Measurements from ENCODE around the gene PAPLN. TPM values are rescaled to one million over a fixed set of nuclear protein-coding genes. Genes with fewer than 3 reads are reported as not detected.

PAPLN gene
- total and polyA plus RNA-seq, 2 of the 8 experiments (the other 6 are each of a cell fraction or from before 2014, with no cell fraction given) = 14.8 to 25.6 TPM

- no peak for DNase-seq (ENCODE audit: low read depth in 1 of 2, low spot score in 2 of 2)
- WGBS, 2 experiments (ENCODE audit: extremely low coverage in 1 of 2, insufficient coverage in 1 of 2, insufficient read length in 1 of 2, insufficient replicate concordance in 2 of 2, low coverage in 1 of 2, low lambda C conversion rate in 2 of 2, missing lambda C conversion rate in 1 of 2) = 92% methylated on average over 16 of the region's 18 CpGs; no CpG with 5 or more reads in 1 of the 2 experiments
- ChIA-PET CTCF (ENCODE audit: partially characterized antibody) (interaction anchor here (0.6 to 5.1 kb wide), 12 partner anchors 16 to 557 kb away, joined by 3 to 46 read pairs (median 4); no protein-coding TSS in a partner anchor), POLR2A (ENCODE audit: partially characterized antibody) (interaction anchor here (0.7 to 3.8 kb wide), 8 partner anchors 9 to 42 kb away, joined by 3 to 21 read pairs (median 6); partner anchors contain the start of gene PAPLN)
- H3K4me1 ChIP-seq (replicated peaks in 1 of 4; ENCODE audit: control insufficient read depth in 3 of 4, insufficient read depth in 4 of 4, low read length in 3 of 4) = peaks cover 0 to 6% (median 2%) of the 10 kb centered on the region in 4 experiments; a peak in 4 of 7 replicates
- no peak overlapping the region for H2BK5ac ChIP-seq (ENCODE audit: low read depth, low read length)
- H2BK12ac ChIP-seq (ENCODE audit: low read depth, low read length) = no peak overlapping the region
- H3K36me3 ChIP-seq (ENCODE audit: control insufficient read depth in 2 of 4, insufficient read depth in 4 of 4, low read length in 3 of 4) = peaks cover 3 to 26% (median 11%) of the 10 kb centered on the region in 4 experiments; a peak in 6 of 8 replicates
- no peak overlapping the region for H3K18ac ChIP-seq (ENCODE audit: extremely low read depth, low read length)
- H2BK15ac ChIP-seq (ENCODE audit: low read length) = no peak overlapping the region
- H2BK120ac ChIP-seq (replicated peaks; ENCODE audit: low read depth, low read length) = no peak overlapping the region
- H2AK5ac ChIP-seq (ENCODE audit: low read depth, low read length) = no peak overlapping the region
- no peak for FAIRE-seq
- no peak overlapping the region for H3K4ac ChIP-seq (replicated peaks; ENCODE audit: insufficient read length, low read depth, low read length)
- H3K56ac ChIP-seq (replicated peaks; ENCODE audit: insufficient read length, low read depth, low read length) = no peak overlapping the region
- no peak overlapping the region for H4K8ac ChIP-seq (ENCODE audit: extremely low read depth, insufficient read depth, low read length)
- no peak overlapping the region for H4K5ac ChIP-seq (ENCODE audit: insufficient read length, low read depth, low read length)
- no peak overlapping the region for H4K91ac ChIP-seq (replicated peaks; ENCODE audit: insufficient read length, low read length)
- no peak overlapping the region for H3K27ac ChIP-seq (ENCODE audit: low read depth, low read length)
- no peak overlapping the region for H3K14ac ChIP-seq (ENCODE audit: insufficient read length)
- no peak overlapping the region for H2BK20ac ChIP-seq (ENCODE audit: low read length)
- H3K79me1 ChIP-seq (ENCODE audit: low read depth, low read length) = no peaks in the 10 kb centered on the region
- no peak overlapping the region for H3K23ac ChIP-seq (ENCODE audit: insufficient read length)
- no peaks in the 10 kb centered on the region for H3K27me3 ChIP-seq (replicated peaks in 1 of 4; ENCODE audit: control insufficient read depth in 3 of 4, extremely low read depth in 1 of 4, insufficient read depth in 3 of 4, low read length in 3 of 4)
- no peaks in the 10 kb centered on the region for H3K9me3 ChIP-seq (ENCODE audit: insufficient read depth in 2 of 2, low read depth in 1 of 2, low read length in 1 of 2)
- no peaks in the 10 kb centered on the region; the same call in 1 of the 2 replicates for H3K23me2 ChIP-seq (ENCODE audit: low read depth, low read length)
- H3K4me3 ChIP-seq (ENCODE audit: extremely low read depth in 1 of 4, insufficient read depth in 2 of 4, low read depth in 3 of 4, low read length in 4 of 4) = no peak overlapping the region
- H3K9ac ChIP-seq (replicated peaks in 1 of 4; ENCODE audit: extremely low read depth in 1 of 4, low read depth in 3 of 4, low read length in 3 of 4) = no peak overlapping the region
- H4K20me1 ChIP-seq (replicated peaks in 1 of 2; ENCODE audit: control insufficient read depth in 1 of 2, insufficient read depth in 2 of 2, low read length in 2 of 2) = peaks cover 0 to 2% of the 10 kb centered on the region in 2 experiments
- H3K79me2 ChIP-seq (ENCODE audit: control insufficient read depth in 1 of 2, insufficient read depth in 2 of 2, low read length in 2 of 2) = no peaks in the 10 kb centered on the region
- H3K4me2 ChIP-seq (ENCODE audit: insufficient read depth in 1 of 2, low read depth in 2 of 2, low read length in 2 of 2) = no peak overlapping the region
- H2AFZ ChIP-seq (ENCODE audit: low read length) = no peak overlapping the region
- no peak for TF ChIP-seq BCL11A (IDR thresholded peaks at IDR 0.05; ENCODE audit: low read depth in 2 of 2, low read length in 2 of 2)
- TF ChIP-seq SIN3A (conservative IDR thresholded peaks at IDR 0.05 in 1 of 2, IDR thresholded peaks at IDR 0.05 in 1 of 2; ENCODE audit: low read depth in 1 of 2, low read length in 2 of 2) = no peak
- TF ChIP-seq EZH2 (IDR thresholded peaks at IDR 0.05; ENCODE audit: low read depth, low read length, severe bottlenecking) = no peak
- TF ChIP-seq EGR1 (IDR thresholded peaks at IDR 0.05; ENCODE audit: borderline replicate concordance, low read depth, low read length) = no peak
- no peak for TF ChIP-seq CEBPB (IDR thresholded peaks at IDR 0.05; ENCODE audit: low read depth, low read length)
- TF ChIP-seq GTF2F1 (IDR thresholded peaks at IDR 0.05; ENCODE audit: borderline replicate concordance, low read depth, low read length) = no peak
- TF ChIP-seq NANOG (IDR thresholded peaks at IDR 0.05; ENCODE audit: insufficient read depth, low read depth, low read length, poor library complexity, severe bottlenecking) = no peak
These were observed 27.8 kb downstream of the PAPLN start for GRCh38 chr14:73264885-73265720.

Data from H1 (cell line).